ENCODE measurements around the gene IGDCC3.
"Not testable (repeated sequence)": the region's sequence is repeated elsewhere in the genome, so short reads cannot be mapped to it uniquely, and the experiment has no call there.

Gene IGDCC3

DNA sequence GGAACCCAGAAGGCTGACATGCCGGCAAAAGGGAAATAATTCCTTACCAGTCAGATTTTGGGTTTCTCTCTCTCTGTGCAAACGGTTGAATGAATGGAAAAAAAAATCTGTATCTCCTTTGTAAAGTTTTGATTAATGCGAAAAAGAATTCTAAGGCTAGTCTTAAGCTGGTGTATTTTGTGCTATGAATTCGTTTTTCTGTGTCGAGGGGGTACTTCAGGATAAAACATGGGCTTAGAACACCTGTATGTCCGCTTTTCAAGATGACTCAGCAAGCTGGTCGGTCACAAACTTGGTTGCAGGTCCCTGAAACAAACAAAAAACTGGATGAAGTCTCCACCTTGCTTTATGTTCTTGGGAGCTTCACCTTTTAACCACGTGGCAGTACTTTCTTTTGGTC is 28.5 kb downstream of the IGDCC3 start:
- TF ChIP-seq, protein P1, sequence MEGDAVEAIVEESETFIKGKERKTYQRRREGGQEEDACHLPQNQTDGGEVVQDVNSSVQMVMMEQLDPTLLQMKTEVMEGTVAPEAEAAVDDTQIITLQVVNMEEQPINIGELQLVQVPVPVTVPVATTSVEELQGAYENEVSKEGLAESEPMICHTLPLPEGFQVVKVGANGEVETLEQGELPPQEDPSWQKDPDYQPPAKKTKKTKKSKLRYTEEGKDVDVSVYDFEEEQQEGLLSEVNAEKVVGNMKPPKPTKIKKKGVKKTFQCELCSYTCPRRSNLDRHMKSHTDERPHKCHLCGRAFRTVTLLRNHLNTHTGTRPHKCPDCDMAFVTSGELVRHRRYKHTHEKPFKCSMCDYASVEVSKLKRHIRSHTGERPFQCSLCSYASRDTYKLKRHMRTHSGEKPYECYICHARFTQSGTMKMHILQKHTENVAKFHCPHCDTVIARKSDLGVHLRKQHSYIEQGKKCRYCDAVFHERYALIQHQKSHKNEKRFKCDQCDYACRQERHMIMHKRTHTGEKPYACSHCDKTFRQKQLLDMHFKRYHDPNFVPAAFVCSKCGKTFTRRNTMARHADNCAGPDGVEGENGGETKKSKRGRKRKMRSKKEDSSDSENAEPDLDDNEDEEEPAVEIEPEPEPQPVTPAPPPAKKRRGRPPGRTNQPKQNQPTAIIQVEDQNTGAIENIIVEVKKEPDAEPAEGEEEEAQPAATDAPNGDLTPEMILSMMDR (IDR thresholded peaks at IDR 0.05; ENCODE audit: low read depth, low read length): no peak
- DNase-seq (ENCODE audit: extremely low read depth, low read depth): no peak

DNA sequence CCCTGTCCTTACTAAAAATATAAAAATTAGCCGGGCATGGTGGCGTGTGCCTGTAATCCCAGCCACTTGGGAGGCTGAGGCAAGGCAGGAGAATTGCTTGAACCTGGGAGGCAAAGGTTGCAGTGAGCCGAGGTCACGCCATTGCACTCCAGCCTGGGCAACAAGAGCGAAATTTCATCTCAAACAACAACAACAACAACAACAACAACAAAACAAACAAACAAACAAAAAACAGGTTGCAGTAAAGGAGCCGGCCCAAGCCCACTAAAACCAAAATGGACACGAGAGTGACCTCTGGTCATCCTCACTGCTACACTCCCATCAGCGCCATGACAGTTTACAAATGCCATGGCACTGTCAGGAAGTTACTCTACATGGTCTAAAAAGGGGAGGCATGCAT is 30.0 kb downstream of the IGDCC3 start:
- not testable (repeated sequence) for DNase-seq (ENCODE audit: extremely low read depth, low read depth)

DNA sequence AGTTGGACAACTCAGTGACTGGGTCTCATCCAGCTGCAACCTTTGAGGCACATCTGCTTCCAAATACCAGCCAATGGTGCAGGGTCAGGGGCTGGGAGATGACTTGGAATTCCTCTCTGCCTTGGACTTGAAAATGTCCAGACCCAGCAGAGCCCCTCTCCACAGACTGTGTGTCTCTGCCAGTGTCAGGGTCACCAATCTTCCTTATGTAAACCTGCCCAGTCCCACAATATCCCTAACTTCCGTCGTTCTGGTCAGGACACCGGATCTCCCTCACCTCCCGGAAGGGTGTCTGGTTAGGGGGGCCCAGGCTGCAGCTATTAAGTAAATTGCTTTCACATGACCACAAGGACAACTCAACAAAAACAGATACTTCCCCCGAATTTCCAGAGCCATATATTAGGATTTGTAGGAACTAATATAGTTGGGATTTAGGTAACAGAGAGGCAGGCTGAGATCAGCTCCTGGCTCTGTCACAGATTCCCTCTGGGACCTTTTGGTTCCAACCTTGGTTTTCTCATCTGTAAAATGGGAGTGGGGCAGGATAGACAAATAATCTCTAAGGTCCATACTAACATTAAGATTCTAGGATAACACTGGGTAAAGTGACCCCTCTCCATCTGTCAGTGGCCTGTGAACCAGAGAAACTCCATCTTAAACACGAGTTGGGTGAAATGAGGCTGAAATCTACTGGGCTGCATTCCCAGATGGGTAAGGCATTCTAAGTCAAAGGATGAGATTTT is 30.8 kb downstream of the IGDCC3 start:
- DNase-seq (ENCODE audit: extremely low read depth, low read depth): no peak
- TF ChIP-seq, protein P1 (IDR thresholded peaks at IDR 0.05; ENCODE audit: low read depth, low read length): no peak

DNA sequence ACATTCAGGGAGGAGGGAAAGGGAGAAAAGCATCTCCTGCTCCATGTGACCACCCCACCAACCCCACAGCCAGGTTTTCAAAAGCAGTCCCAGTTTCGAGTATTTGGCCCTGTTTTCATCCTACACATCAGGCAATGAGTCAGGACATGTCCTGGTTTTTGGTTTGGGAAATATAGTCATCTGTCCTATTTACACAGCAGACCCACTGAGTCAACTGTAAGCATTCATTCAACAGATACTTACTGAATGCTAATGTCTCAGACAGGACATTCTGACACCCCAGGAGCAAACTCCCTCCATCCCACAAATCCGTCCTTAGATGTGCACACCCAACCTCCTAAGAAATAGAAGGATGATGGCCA is 32.9 kb downstream of the IGDCC3 start:
- TF ChIP-seq, protein P1 (IDR thresholded peaks at IDR 0.05; ENCODE audit: low read depth, low read length): no peak
- no peak for DNase-seq (ENCODE audit: extremely low read depth, low read depth)

DNA sequence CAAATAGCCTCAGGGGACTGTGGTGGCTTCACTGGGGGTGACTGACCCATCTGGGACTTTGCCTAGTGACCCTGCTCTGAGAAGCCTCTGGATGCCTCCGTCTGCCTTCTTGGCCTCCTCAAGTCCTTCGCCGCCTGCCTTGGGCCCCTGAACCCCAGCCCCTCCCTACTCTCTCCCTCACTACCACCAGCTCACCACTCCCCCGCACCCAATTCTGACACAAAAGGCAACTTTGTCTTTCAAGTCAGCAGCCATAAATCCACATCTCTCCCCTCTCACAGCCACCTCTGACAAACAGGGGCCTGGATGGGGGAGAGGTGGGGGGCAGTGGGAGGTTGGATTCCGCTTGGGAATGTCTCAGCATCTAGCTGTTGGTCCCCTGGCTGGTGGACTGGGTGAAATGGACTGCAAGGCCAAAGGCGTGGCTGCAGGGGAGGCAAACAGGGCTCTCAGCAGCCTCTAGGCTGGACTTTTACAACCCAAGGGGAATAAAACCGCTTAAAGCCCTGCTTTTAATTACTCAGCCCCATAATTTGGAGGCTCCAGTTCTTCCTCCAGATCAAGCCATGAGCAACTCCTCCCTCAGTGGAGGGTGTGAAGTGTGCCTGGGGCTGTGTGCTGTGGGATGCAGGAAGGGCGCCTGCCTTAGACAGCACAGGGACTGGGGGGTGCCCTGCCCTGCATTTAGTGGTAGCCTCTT is 33.4 kb downstream of the IGDCC3 start:
- DNase-seq (ENCODE audit: extremely low read depth, low read depth): no peak
- TF ChIP-seq, protein P1 (IDR thresholded peaks at IDR 0.05; ENCODE audit: low read depth, low read length): no peak

DNA sequence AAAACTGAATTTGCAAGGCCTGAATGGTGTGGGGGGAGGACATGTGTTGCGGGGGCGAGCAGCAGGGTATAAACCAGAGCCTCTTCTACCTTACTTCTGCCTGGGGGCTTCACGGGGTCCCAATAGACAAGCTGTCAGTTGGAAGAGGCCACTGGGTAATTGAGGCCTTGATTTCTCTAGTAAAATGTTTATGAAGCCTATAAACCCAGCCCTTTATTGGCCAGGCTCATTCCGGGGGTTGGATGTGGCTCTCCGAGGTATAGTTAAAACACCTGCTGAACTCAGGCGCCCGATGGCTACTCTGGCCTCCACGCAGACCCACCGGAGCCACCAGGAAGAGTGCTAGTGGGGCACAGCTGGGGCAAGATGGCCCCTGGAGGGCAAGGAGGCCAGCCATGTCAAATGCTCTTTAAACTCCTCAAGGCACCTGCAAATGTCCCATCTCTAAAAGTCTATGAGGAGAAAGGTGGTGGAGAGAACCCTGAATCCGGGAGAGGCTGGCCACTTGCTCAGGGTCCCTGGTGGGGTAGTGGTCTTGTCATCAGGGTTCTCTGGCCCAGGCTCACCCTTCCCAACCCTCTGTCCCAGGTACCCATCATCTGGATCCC is 34.3 kb downstream of the IGDCC3 start:
- no peak for DNase-seq (ENCODE audit: extremely low read depth, low read depth)
- TF ChIP-seq, protein P1 (IDR thresholded peaks at IDR 0.05; ENCODE audit: low read depth, low read length): no peak

DNA sequence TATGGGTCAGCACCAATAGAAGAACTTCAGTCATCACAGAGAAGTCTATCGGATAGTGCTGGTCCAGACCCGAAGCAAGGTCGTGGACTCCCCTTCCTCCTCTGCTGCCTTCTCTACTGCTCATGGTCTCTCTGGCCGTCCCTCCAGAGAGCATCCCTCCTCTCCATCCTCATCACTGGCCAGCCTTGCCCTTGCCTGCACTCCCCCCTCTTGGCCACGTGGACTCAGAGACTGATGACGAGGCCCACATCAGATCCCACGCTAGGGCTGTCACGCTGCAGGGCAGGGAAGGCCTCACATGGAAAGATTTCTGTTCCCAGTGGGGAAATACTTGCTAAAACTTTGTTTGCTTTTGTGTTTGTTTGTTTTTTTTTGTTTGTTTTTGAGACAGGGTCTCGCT is 35.3 kb downstream of the IGDCC3 start:
- DNase-seq (ENCODE audit: extremely low read depth, low read depth): no peak
- TF ChIP-seq, protein P1 (IDR thresholded peaks at IDR 0.05; ENCODE audit: low read depth, low read length): no peak

All from AG09319 (cell line).